ENCODE results near the gene CLTA.

The CLTA gene

GRCh38 chr9:36144309-36145232 lies 46.1 kb upstream of the CLTA start:
- Mint-ChIP-seq H3K27me3 (ENCODE audit: low read depth) (peaks cover 9% of the 10 kb centered on the region), H3K36me3 (ENCODE audit: low read depth) (peaks cover 33% of the 10 kb centered on the region), H3K27ac (peak overlapping the region in 2 of 3 experiments; percentile 43 to 53), H3K4me1 (peaks cover 71% of the 10 kb centered on the region), H3K9me3 (peaks cover 8% of the 10 kb centered on the region), H3K4me3 (no peak overlapping the region)
- no peak for TF ChIP-seq CTCF (IDR thresholded peaks at IDR 0.05; ENCODE audit: unreplicated experiment in 3 of 3)

- Mint-ChIP-seq H3K36me3 (ENCODE audit: low read depth) (peaks cover 33% of the 10 kb centered on the region), H3K4me3 (no peak overlapping the region), H3K27ac (peak overlapping the region in 1 of 3 experiments; percentile 20), H3K4me1 (peaks cover 67% of the 10 kb centered on the region), H3K9me3 (peaks cover 8% of the 10 kb centered on the region), H3K27me3 (ENCODE audit: low read depth) (peaks cover 4% of the 10 kb centered on the region)
- no peak for TF ChIP-seq CTCF (IDR thresholded peaks at IDR 0.05; ENCODE audit: unreplicated experiment in 3 of 3)
These were observed 44.8 kb upstream of the CLTA start for GRCh38 chr9:36145970-36146369.

GRCh38 chr9:36146651-36147050 lies 44.1 kb upstream of the CLTA start:
- Mint-ChIP-seq H3K9me3 (peaks cover 8% of the 10 kb centered on the region), H3K4me3 (no peak overlapping the region), H3K36me3 (ENCODE audit: low read depth) (peaks cover 33% of the 10 kb centered on the region), H3K27ac (no peak overlapping the region), H3K4me1 (peaks cover 63% of the 10 kb centered on the region), H3K27me3 (ENCODE audit: low read depth) (peaks cover 4% of the 10 kb centered on the region)
- TF ChIP-seq CTCF (IDR thresholded peaks at IDR 0.05; ENCODE audit: unreplicated experiment in 3 of 3) = no peak

GRCh38 chr9:36147441-36148175 lies 43.1 kb upstream of the CLTA start:
- peak overlapping the region in 2 of 3 experiments; percentile 7 to 24 for H3K27ac Mint-ChIP-seq
- TF ChIP-seq CTCF (IDR thresholded peaks at IDR 0.05; ENCODE audit: unreplicated experiment in 3 of 3) = no peak

GRCh38 chr9:36148311-36149051 lies 42.2 kb upstream of the CLTA start:
- H3K9me3 Mint-ChIP-seq = peaks cover 8% of the 10 kb centered on the region
- no peak for TF ChIP-seq CTCF (IDR thresholded peaks at IDR 0.05; ENCODE audit: unreplicated experiment in 3 of 3)
- H3K4me3 Mint-ChIP-seq = no peak overlapping the region
- H3K4me1 Mint-ChIP-seq = peaks cover 45% of the 10 kb centered on the region
- H3K27ac Mint-ChIP-seq = peak overlapping the region in 1 of 3 experiments; percentile 34
- peaks cover 33% of the 10 kb centered on the region for H3K36me3 Mint-ChIP-seq (ENCODE audit: low read depth)
- peaks cover under 1% of the 10 kb centered on the region for H3K27me3 Mint-ChIP-seq (ENCODE audit: low read depth)

More at GRCh38 chr9:36147441-36148175, 43.1 kb upstream of the CLTA start:
- Mint-ChIP-seq H3K27me3 (ENCODE audit: low read depth) (peaks cover 4% of the 10 kb centered on the region), H3K36me3 (ENCODE audit: low read depth) (peaks cover 33% of the 10 kb centered on the region), H3K4me1 (peaks cover 53% of the 10 kb centered on the region), H3K4me3 (no peak overlapping the region), H3K9me3 (peaks cover 8% of the 10 kb centered on the region)

Data from nephron (organoid).